Fibroblast of villous mesenchyme (primary cell): ENCODE measurements around the gene SLFNL1. TPM values are rescaled to one million over a fixed set of nuclear protein-coding genes. Genes with fewer than 3 reads are reported as not detected.

Experiments
- DNase-seq: peaks from one replicate; pipeline ENCODE4 v3.0.0-alpha.2; 2010; ENCODE audit warnings: low read depth
- H3K4me3 ChIP-seq: 2 replicates; pipeline ENCODE4 v1.5.1; 2011; ENCODE audit warnings: low read depth, mild to moderate bottlenecking, low read length
- CTCF ChIP-seq: IDR thresholded peaks from 2 replicates; pipeline ENCODE4 v1.5.1; 2012; ENCODE audit warnings: low read depth, mild to moderate bottlenecking, low read length; ENCODE audit not compliant: insufficient read depth
- total RNA-seq: library from RNA; depleted of rRNA; stranded (reverse); fragments of >200 nt; gene quantifications from 2 replicates; pipeline ENCODE4 v1.2.3, GENCODE V29; 2012

SLFNL1 gene
- total RNA-seq, 1 donor: under 0.01 TPM

- no peak overlapping the region for H3K4me3 ChIP-seq
- no peak for TF ChIP-seq CTCF
- DNase-seq: peak; percentile 21
Observed at GRCh38 chr1:41045740-41046139, 24.2 kb upstream of the SLFNL1 start.

GRCh38 chr1:41044187-41044586 lies 22.7 kb upstream of the SLFNL1 start:
- no peak overlapping the region for H3K4me3 ChIP-seq
- no peak for TF ChIP-seq CTCF

GRCh38 chr1:41041614-41042270 lies 20.2 kb upstream of the SLFNL1 start:
- TF ChIP-seq CTCF: no peak
- peak; percentile 28 for DNase-seq
- no peak overlapping the region for H3K4me3 ChIP-seq

More at GRCh38 chr1:41044187-41044586, 22.7 kb upstream of the SLFNL1 start:
- DNase-seq: no peak

GRCh38 chr1:41038110-41038509 lies 16.6 kb upstream of the SLFNL1 start:
- TF ChIP-seq CTCF: peak; percentile 15
- H3K4me3 ChIP-seq: no peak overlapping the region
- DNase-seq: no peak

GRCh38 chr1:41037116-41037903 lies 15.8 kb upstream of the SLFNL1 start:
- DNase-seq: no peak
- no peak overlapping the region for H3K4me3 ChIP-seq
- TF ChIP-seq CTCF: no peak

GRCh38 chr1:41033272-41033671 lies 11.7 kb upstream of the SLFNL1 start:
- no peak for TF ChIP-seq CTCF
- no peak overlapping the region for H3K4me3 ChIP-seq
- no peak for DNase-seq

GRCh38 chr1:41032147-41032546 lies 10.6 kb upstream of the SLFNL1 start:
- no peak for TF ChIP-seq CTCF

More at GRCh38 chr1:41032147-41032546, 10.6 kb upstream of the SLFNL1 start:
- H3K4me3 ChIP-seq: no peak overlapping the region
- no peak for DNase-seq
